Esophagus squamous epithelium (tissue), 4 donors: ENCODE measurements around the gene PRCP.

ENCODE experiments used
- POLR2A ChIP-seq, 4 donors: fragments of 450-650 bp; IDR thresholded peaks; one replicate each; pipeline ENCODE4 v1.6.1; 2017; ENCODE audit warnings: antibody characterized with exemption in 4 of 4, mild to moderate bottlenecking in 4 of 4, moderate library complexity in 3 of 4
- TF ChIP-seq, protein P1 (sequence below), 6 experiments: fragments of 450-650 bp in 4 of 6; fragments of 200-600 bp in 2 of 6; sonication (generic) in 2 of 6; IDR thresholded peaks; one replicate each; pipeline ENCODE4 v1.5.1; 2016 to 2019; ENCODE audit warnings: antibody characterized with exemption in 6 of 6, mild to moderate bottlenecking in 4 of 6, moderate library complexity in 4 of 6

- TF ChIP-seq, protein P1, sequence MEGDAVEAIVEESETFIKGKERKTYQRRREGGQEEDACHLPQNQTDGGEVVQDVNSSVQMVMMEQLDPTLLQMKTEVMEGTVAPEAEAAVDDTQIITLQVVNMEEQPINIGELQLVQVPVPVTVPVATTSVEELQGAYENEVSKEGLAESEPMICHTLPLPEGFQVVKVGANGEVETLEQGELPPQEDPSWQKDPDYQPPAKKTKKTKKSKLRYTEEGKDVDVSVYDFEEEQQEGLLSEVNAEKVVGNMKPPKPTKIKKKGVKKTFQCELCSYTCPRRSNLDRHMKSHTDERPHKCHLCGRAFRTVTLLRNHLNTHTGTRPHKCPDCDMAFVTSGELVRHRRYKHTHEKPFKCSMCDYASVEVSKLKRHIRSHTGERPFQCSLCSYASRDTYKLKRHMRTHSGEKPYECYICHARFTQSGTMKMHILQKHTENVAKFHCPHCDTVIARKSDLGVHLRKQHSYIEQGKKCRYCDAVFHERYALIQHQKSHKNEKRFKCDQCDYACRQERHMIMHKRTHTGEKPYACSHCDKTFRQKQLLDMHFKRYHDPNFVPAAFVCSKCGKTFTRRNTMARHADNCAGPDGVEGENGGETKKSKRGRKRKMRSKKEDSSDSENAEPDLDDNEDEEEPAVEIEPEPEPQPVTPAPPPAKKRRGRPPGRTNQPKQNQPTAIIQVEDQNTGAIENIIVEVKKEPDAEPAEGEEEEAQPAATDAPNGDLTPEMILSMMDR (IDR thresholded peaks at IDR 0.05) = no peak
- TF ChIP-seq POLR2A (IDR thresholded peaks at IDR 0.05) = no peak
These were observed 34.4 kb downstream of the PRCP start for GRCh38 chr11:82865841-82866240.
